SU-DHL-6 (cell line): ENCODE results near the gene CDC42EP5.
"Not testable (repeated sequence)": the region's sequence is repeated elsewhere in the genome, so short reads cannot be mapped to it uniquely, and the experiment has no call there.

Experiments used
- H2AFZ ChIP-seq: fragments of 200-600 bp; sonication (generic); 2 replicates; pipeline ENCODE4 v1.6.1; 2014; ENCODE audit warnings: low read depth, mild to moderate bottlenecking, moderate library complexity, mixed read lengths, antibody characterized with exemption, low read length; ENCODE audit not compliant: severe bottlenecking
- H3F3A ChIP-seq: fragments of 200-600 bp; shearing (Covaris generic); 2 replicates; pipeline ENCODE4 v1.6.0; 2016; ENCODE audit warnings: antibody characterized with exemption, mild to moderate bottlenecking; ENCODE audit not compliant: insufficient read depth
- H3K27ac ChIP-seq: fragments of 200-600 bp; sonication (generic); 2 replicates; pipeline ENCODE4 v1.5.1; 2016; ENCODE audit warnings: low read depth, mild to moderate bottlenecking, low read length, moderate library complexity, mixed read lengths
- H3K27me3 ChIP-seq: fragments of 200-600 bp; sonication (generic), shearing (Covaris generic); 2 replicates; pipeline ENCODE4 v1.6.0; 2014; ENCODE audit warnings: mild to moderate bottlenecking, low read length
- H3K36me3 ChIP-seq: fragments of 200-600 bp; sonication (generic); 2 replicates; pipeline ENCODE4 v1.6.1; 2014; ENCODE audit warnings: mild to moderate bottlenecking, low read length, mixed read lengths
- H3K4me2 ChIP-seq: fragments of 300-600, 200-600 bp; shearing (Covaris generic), sonication (generic); 2 replicates; pipeline ENCODE4 v1.6.0; 2014; ENCODE audit warnings: low read length, low read depth, mild to moderate bottlenecking; ENCODE audit not compliant: poor library complexity, severe bottlenecking
- H3K4me3 ChIP-seq: fragments of 200-600 bp; sonication (generic); 2 replicates; pipeline ENCODE4 v1.5.1; 2014; ENCODE audit warnings: antibody characterized with exemption, low read length, mild to moderate bottlenecking, mixed read lengths; ENCODE audit not compliant: insufficient read depth, poor library complexity, severe bottlenecking
- H3K79me2 ChIP-seq: fragments of 200-600 bp; sonication (generic); 2 replicates; pipeline ENCODE4 v1.6.1; 2014; ENCODE audit warnings: mild to moderate bottlenecking, low read length, moderate library complexity; ENCODE audit not compliant: insufficient read depth
- H3K9ac ChIP-seq: fragments of 200-600 bp; sonication (generic); 2 replicates; pipeline ENCODE4 v1.7.0; 2014; ENCODE audit warnings: mild to moderate bottlenecking, low read length
- H3K9me2 ChIP-seq: fragments of 200-600 bp; sonication (generic); replicated peaks from 2 replicates; pipeline ENCODE4 v1.6.1; 2014; ENCODE audit warnings: low read length; ENCODE audit not compliant: insufficient read depth
- H3K9me3 ChIP-seq: fragments of 200-600 bp; sonication (generic); 2 replicates; pipeline ENCODE4 v1.6.1; 2014; ENCODE audit warnings: low read length, mixed read lengths; ENCODE audit not compliant: insufficient read depth
- H4K20me1 ChIP-seq: fragments of 200-600 bp; sonication (generic); 2 replicates; pipeline ENCODE4 v1.6.1; 2014; ENCODE audit warnings: low read depth, mild to moderate bottlenecking, antibody characterized with exemption, low read length, moderate library complexity, mixed read lengths
- EZH2phosphoT487 ChIP-seq: fragments of 200-600 bp; sonication (generic), shearing (Covaris generic); conservative IDR thresholded peaks from 2 replicates; pipeline ENCODE4 v1.6.1; 2018; ENCODE audit warnings: mild to moderate bottlenecking, antibody characterized with exemption, low read length, moderate library complexity, mixed read lengths
- TF ChIP-seq, protein P1 (sequence below): fragments of 200-600 bp; sonication (generic); IDR thresholded peaks from one replicate; pipeline ENCODE4 v1.5.1; 2017; ENCODE audit warnings: antibody characterized with exemption, mild to moderate bottlenecking, low read length, moderate library complexity; ENCODE audit not compliant: insufficient read depth, poor library complexity, severe bottlenecking

CDC42EP5 gene

DNA sequence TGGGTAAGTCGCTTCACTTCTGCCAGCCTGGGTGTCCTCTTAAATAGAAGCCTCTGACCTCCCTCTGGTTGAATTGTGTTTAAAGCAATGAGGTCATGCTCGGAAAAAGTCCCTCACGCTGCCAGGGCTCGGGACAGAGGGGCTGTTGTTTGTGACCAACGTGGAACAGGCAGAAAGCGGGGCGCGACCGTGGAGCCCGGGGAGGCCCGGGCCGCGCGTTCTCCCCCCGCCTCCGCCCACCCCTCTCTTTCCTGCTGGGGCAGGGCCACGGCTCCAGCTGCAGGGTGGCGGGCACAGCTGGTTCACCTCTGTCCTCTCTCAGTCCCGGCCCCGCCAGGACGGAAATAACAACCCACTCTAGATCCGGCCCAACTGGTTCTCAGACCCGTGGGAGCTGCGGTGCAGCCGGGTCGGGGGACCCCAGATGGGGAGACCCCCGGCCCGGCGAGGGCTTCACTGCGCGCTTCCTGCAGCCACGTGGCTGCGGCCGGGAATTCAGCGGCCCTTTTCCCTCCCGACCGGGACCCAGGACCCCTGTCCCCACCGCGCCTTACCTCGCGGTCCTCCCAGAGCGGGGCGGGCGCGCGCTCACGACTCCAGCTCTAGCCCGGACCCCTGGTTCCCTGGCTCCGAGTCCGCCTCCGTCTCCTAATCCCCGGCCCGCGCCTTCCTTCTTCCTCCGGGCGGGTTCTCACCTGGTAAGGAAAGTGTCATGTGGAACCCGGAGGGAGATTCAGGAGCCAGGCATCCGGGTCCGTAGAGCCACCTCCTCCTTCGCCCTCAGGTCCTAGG, 1.9 kb downstream of the CDC42EP5 start:
- H3K79me2 ChIP-seq = no peaks in the 10 kb centered on the region
- TF ChIP-seq, protein P1, sequence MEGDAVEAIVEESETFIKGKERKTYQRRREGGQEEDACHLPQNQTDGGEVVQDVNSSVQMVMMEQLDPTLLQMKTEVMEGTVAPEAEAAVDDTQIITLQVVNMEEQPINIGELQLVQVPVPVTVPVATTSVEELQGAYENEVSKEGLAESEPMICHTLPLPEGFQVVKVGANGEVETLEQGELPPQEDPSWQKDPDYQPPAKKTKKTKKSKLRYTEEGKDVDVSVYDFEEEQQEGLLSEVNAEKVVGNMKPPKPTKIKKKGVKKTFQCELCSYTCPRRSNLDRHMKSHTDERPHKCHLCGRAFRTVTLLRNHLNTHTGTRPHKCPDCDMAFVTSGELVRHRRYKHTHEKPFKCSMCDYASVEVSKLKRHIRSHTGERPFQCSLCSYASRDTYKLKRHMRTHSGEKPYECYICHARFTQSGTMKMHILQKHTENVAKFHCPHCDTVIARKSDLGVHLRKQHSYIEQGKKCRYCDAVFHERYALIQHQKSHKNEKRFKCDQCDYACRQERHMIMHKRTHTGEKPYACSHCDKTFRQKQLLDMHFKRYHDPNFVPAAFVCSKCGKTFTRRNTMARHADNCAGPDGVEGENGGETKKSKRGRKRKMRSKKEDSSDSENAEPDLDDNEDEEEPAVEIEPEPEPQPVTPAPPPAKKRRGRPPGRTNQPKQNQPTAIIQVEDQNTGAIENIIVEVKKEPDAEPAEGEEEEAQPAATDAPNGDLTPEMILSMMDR = no peak
- no peaks in the 10 kb centered on the region for H3K36me3 ChIP-seq
- H3K27ac ChIP-seq = no peak overlapping the region
- no peak overlapping the region for H2AFZ ChIP-seq
- H3K4me3 ChIP-seq = no peak overlapping the region
- no peak overlapping the region for H3K9ac ChIP-seq
- H3K9me3 ChIP-seq = no peaks in the 10 kb centered on the region
- H3K27me3 ChIP-seq = no peaks in the 10 kb centered on the region
- H3F3A ChIP-seq = no peaks in the 10 kb centered on the region
- no peaks in the 10 kb centered on the region for H4K20me1 ChIP-seq
- no peak overlapping the region for H3K4me2 ChIP-seq
- no peaks in the 10 kb centered on the region for H3K9me2 ChIP-seq

DNA sequence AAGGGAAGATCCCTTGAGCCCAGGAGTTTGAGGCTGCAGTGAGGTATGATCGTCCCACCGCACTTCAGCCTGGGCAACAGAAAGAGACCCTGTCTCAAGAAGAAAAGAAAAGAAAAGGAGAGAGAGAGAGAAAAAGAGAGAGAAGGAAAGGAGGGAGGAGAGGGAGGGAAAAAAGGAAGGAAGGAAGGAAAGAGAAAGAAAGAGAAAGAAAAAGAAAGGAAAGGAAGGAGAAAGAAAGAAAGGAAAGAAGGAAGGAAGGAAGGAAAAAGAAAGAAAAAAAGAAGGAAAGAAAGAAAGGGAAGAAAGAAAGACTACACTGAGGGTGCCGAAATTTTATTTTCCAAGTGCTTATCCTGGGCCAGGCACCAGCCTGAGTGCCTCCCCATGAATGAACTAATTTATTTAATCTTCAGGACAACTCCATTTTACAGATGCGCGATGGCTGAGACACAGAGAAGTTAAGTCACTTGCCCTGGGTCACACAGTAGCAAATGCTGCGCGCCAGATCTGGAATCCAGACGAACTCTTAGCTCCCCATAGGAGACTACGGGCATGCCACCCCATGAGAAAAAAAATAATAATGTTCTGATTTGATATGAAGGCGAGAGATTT, 2.7 kb downstream of the CDC42EP5 start:
- Histone ChIP-seq H3K4me3 (no peak overlapping the region), H3K9me2 (no peaks in the 10 kb centered on the region), H4K20me1 (no peaks in the 10 kb centered on the region), H3K9ac (no peak overlapping the region), H3K79me2 (no peaks in the 10 kb centered on the region), H3K36me3 (no peaks in the 10 kb centered on the region), H3K4me2 (no peak overlapping the region), H3K27ac (no peak overlapping the region), H2AFZ (no peak overlapping the region), H3F3A (no peaks in the 10 kb centered on the region), H3K9me3 (no peaks in the 10 kb centered on the region), H3K27me3 (no peaks in the 10 kb centered on the region)
- TF ChIP-seq, protein P1 = no peak
- no peak for TF ChIP-seq EZH2phosphoT487

DNA sequence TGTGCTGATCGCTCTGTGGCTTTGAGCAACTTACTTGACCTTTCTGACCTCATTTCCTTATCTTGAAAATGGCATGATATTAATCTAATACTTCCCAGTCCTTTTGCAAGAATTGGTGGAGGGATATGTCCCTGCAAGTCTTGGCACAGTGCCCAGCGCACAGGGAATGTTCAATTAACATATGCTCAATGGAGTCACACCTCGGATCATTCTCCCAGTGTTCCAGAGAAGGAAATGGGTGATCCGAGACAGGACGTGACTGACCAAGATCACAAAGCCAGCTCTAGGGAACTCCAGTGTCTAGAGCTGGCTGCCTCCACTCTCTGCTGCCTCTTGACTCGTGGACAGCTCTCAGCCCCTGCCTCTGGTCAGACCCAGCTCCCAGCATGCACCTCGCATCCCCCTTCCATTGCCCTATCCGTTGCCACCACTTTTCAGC, 3.6 kb downstream of the CDC42EP5 start:
- Histone ChIP-seq H3K9me3 (no peaks in the 10 kb centered on the region), H3K36me3 (no peaks in the 10 kb centered on the region), H3K4me2 (no peak overlapping the region), H3K27me3 (no peaks in the 10 kb centered on the region), H2AFZ (no peak overlapping the region), H3F3A (peaks cover 3% of the 10 kb centered on the region; the same call in 1 of the 2 replicates), H4K20me1 (no peaks in the 10 kb centered on the region), H3K9me2 (no peaks in the 10 kb centered on the region), H3K9ac (no peak overlapping the region), H3K4me3 (no peak overlapping the region), H3K79me2 (no peaks in the 10 kb centered on the region), H3K27ac (no peak overlapping the region)
- TF ChIP-seq, protein P1 = no peak
- no peak for TF ChIP-seq EZH2phosphoT487

DNA sequence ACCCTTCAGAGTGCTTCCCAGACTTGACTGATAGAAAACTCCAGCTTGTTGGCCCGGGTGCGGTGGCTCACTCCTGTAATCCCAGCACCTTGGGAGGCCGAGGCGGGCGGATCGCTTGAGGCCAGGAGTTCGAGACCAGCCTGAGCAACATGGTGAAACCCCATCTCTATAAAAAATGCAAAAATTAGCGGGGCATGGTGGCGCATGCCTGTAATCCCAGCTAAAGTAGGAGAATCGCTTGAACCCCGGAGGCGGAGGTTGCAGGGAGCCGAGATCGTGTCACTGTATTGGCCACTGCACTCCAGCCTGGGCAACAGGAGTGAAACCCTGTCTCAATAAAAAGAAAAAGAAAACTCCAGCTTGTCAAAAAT, 7.0 kb downstream of the CDC42EP5 start:
- H3K27ac ChIP-seq, H3K36me3 ChIP-seq, H4K20me1 ChIP-seq, H3K9ac ChIP-seq, H3K27me3 ChIP-seq, H3K4me2 ChIP-seq, H2AFZ ChIP-seq, H3K9me2 ChIP-seq, H3K79me2 ChIP-seq, H3K9me3 ChIP-seq, H3K4me3 ChIP-seq: not testable (repeated sequence)
- peaks cover 23% of the 10 kb centered on the region; the same call in 1 of the 2 replicates for H3F3A ChIP-seq
